Osteocyte (in vitro differentiated cells): ENCODE measurements around the gene RIPOR3. TPM values are rescaled to one million over a fixed set of nuclear protein-coding genes. Genes with fewer than 3 reads are reported as not detected.
"Not testable (repeated sequence)": the region's sequence is repeated elsewhere in the genome, so short reads cannot be mapped to it uniquely, and the experiment has no call there.

Experiments
- DNase-seq: peaks from one replicate; pipeline ENCODE4 v3.0.0; 2021; ENCODE audit warnings: mixed read lengths; ENCODE audit not compliant: unreplicated experiment; ENCODE audit errors: extremely low spot score
- H3K27ac Mint-ChIP-seq: one replicate; pipeline ENCODE4 v1.8.0; 2021; ENCODE audit warnings: mild to moderate bottlenecking, mixed read lengths; ENCODE audit not compliant: unreplicated experiment
- H3K27me3 Mint-ChIP-seq: one replicate; pipeline ENCODE4 v1.8.0; 2021; ENCODE audit warnings: mixed read lengths; ENCODE audit not compliant: unreplicated experiment
- H3K36me3 Mint-ChIP-seq: one replicate; pipeline ENCODE4 v1.8.0; 2021; ENCODE audit warnings: mixed read lengths; ENCODE audit not compliant: unreplicated experiment
- H3K4me1 Mint-ChIP-seq: one replicate; pipeline ENCODE4 v1.8.0; 2021; ENCODE audit warnings: mixed read lengths; ENCODE audit not compliant: unreplicated experiment
- H3K4me3 Mint-ChIP-seq: one replicate; pipeline ENCODE4 v1.8.0; 2021; ENCODE audit warnings: mild to moderate bottlenecking, moderate library complexity, mixed read lengths; ENCODE audit not compliant: unreplicated experiment
- H3K9me3 Mint-ChIP-seq: one replicate; pipeline ENCODE4 v1.8.0; 2021; ENCODE audit warnings: mixed read lengths; ENCODE audit not compliant: unreplicated experiment
- total RNA-seq: library from RNA; stranded (reverse); gene quantifications from 2 replicates; pipeline ENCODE4 v1.2.1, GENCODE V29; 2021
- TF ChIP-seq, protein P1 (sequence below): fragments of 200-600 bp; sonication (generic); IDR thresholded peaks from 2 replicates; pipeline ENCODE4 v1.5.0; 2021; ENCODE audit warnings: antibody characterized with exemption, mild to moderate bottlenecking, moderate library complexity

RIPOR3 gene
- total RNA-seq, 1 donor from 2014 or later: 0.11 TPM

DNA sequence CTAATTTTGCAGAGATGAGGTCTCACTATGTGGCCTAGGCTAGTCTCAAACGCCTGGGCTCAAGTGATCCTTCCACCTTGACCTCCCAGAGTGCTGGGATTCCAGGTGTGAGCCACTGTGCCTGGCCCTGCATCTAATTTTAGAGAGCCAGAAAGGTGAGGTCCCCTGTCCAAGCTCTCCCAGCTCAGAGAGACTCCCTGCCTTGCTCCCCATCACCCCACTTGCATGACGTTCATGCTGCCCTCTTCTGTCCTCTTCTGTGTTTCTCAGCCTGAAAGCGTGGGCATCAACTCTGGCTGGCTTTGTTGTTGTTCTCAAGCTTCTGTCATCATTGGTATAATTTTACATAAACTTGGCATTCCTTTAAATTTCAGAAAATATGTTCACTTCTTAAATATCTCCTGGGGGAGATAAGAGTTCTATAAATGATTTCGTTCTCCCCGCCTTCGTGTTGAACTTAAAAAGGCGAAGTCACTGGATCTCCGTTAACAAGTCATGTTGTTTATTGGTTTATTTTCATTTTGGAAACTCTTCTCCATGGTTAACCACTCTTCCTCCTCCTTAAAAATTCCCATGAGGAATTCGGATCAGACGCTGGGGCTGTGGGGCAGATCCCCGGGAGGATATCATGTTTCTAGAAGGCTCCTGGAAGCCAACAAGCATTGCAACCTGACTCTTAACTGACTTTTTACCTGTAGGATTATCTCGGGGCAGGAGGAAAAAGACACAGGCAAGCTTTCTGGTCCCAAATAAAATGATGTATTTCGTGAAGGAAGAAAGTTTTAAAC is 26.8 kb upstream of the RIPOR3 start:
- no peaks in the 10 kb centered on the region for H3K36me3 Mint-ChIP-seq
- H3K27ac Mint-ChIP-seq: no peak overlapping the region
- no peak for DNase-seq
- peaks cover 5% of the 10 kb centered on the region for H3K4me1 Mint-ChIP-seq
- H3K9me3 Mint-ChIP-seq: no peaks in the 10 kb centered on the region
- TF ChIP-seq, protein P1, sequence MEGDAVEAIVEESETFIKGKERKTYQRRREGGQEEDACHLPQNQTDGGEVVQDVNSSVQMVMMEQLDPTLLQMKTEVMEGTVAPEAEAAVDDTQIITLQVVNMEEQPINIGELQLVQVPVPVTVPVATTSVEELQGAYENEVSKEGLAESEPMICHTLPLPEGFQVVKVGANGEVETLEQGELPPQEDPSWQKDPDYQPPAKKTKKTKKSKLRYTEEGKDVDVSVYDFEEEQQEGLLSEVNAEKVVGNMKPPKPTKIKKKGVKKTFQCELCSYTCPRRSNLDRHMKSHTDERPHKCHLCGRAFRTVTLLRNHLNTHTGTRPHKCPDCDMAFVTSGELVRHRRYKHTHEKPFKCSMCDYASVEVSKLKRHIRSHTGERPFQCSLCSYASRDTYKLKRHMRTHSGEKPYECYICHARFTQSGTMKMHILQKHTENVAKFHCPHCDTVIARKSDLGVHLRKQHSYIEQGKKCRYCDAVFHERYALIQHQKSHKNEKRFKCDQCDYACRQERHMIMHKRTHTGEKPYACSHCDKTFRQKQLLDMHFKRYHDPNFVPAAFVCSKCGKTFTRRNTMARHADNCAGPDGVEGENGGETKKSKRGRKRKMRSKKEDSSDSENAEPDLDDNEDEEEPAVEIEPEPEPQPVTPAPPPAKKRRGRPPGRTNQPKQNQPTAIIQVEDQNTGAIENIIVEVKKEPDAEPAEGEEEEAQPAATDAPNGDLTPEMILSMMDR: no peak
- peaks cover 24% of the 10 kb centered on the region for H3K27me3 Mint-ChIP-seq
- H3K4me3 Mint-ChIP-seq: no peak overlapping the region

DNA sequence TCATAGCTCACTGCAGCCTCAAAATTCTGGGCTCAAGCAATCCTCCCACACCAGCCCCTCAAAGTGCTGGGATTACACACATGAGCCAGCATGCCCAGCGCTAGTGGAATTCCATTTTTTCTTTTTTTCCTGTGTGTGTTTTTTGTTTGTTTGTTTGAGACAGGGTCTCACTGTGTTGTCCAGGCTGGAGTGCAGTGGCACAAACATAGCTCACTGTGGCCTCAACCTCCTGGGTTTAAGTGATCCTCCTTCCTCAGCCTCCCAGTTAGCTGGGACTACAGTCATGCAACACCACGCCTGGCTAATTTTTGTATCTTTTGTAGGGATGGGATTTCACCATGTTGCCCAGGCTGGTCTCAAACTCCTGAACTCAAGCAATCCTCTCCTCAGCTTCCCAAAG is 26.0 kb upstream of the RIPOR3 start:
- TF ChIP-seq, protein P1: no peak
- Mint-ChIP-seq H3K4me3 (no peak overlapping the region), H3K36me3 (no peaks in the 10 kb centered on the region), H3K27me3 (peaks cover 32% of the 10 kb centered on the region), H3K27ac (no peak overlapping the region), H3K9me3 (no peaks in the 10 kb centered on the region), H3K4me1 (peaks cover 5% of the 10 kb centered on the region)
- DNase-seq: no peak

DNA sequence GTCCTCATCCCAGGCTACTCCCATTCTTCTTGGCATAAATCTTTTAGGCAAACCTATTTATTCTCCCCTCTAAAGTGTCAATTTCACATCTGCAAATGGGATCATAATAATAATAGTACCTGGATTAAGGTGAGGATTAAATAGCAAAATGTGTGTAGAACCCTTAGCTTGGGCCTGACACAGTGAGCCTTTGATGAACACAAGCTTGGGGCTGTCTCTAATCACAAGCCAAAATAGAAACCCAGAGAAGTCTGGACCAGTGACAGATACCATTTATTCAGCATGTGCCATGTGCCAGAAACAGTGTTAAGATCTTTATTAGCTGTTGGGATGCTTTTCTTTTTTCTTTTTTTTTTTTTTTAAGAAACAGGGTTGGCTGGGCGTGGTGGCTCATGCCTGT is 25.2 kb upstream of the RIPOR3 start:
- no peak for DNase-seq
- Mint-ChIP-seq H3K27me3 (peaks cover 38% of the 10 kb centered on the region), H3K9me3 (no peaks in the 10 kb centered on the region), H3K4me3 (no peak overlapping the region), H3K27ac (no peak overlapping the region), H3K4me1 (peaks cover 5% of the 10 kb centered on the region), H3K36me3 (no peaks in the 10 kb centered on the region)
- TF ChIP-seq, protein P1: no peak

DNA sequence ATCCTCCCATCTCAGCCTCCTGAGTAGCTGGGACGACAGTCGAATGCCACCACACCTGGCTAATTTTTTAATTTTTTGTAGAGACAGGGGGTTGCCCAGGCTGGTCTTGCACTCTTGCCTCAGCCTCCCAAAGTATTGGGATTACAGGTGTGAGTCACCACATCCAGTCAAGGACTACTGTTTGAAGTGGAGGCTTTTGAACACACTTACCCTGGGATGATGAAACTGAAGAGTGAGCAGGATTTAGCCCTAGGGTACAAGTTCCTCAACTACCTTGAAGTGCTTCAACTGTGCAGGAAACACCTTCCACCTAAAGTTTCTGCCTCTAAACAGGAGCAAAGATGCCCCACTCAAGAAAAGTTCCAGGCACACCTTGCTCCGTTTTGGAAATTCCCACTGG is 24.4 kb upstream of the RIPOR3 start:
- TF ChIP-seq, protein P1: no peak
- H3K4me1 Mint-ChIP-seq: peaks cover 5% of the 10 kb centered on the region
- H3K36me3 Mint-ChIP-seq: no peaks in the 10 kb centered on the region
- H3K9me3 Mint-ChIP-seq: no peaks in the 10 kb centered on the region
- H3K27ac Mint-ChIP-seq: no peak overlapping the region
- DNase-seq: no peak
- peaks cover 43% of the 10 kb centered on the region for H3K27me3 Mint-ChIP-seq
- H3K4me3 Mint-ChIP-seq: no peak overlapping the region

DNA sequence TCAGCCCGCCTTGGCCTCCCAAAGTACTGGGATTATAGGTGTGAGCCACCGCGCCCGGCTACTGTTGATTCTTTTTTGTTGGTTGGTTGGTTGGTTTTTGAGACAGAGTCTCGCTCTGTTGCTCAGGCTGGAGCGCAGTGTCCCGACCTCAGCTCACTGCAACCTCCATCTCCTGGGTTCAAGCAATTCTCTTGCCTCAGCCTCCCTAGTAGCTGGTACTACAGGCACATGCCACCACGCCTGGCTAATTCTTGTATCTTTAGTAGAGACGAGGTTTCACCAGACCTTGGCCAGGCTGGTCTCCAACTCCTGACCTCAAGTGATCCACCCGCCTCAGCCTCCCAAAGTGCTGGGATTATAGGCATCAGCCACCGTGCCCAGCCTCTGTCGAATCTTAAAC is 23.1 kb upstream of the RIPOR3 start:
- H3K9me3 Mint-ChIP-seq: not testable (repeated sequence)
- H3K27me3 Mint-ChIP-seq: peaks cover 48% of the 10 kb centered on the region

More for the DNA sequence above, 23.1 kb upstream of the RIPOR3 start:
- H3K36me3 Mint-ChIP-seq, DNase-seq, H3K4me3 Mint-ChIP-seq, H3K4me1 Mint-ChIP-seq, H3K27ac Mint-ChIP-seq: not testable (repeated sequence)
